NCI-H146 (cell line): ENCODE measurements around the gene MED27.

ENCODE experiments used
- DNase-seq: peaks from one replicate; lab custom pipeline; 2025; lab: John Stamatoyannopoulos, UW

The MED27 gene

GRCh38 chr9:131965841-131966240 lies 113.8 kb downstream of the MED27 start:
- no peak for DNase-seq

GRCh38 chr9:131965103-131965502 lies 114.6 kb downstream of the MED27 start:
- DNase-seq, result no peak

GRCh38 chr9:131963072-131964030 lies 116.3 kb downstream of the MED27 start:
- DNase-seq, result peak; percentile 23

- DNase-seq, result no peak
Measured at GRCh38 chr9:131961496-131961880, 118.2 kb downstream of the MED27 start.

GRCh38 chr9:131960851-131961495 lies 118.7 kb downstream of the MED27 start:
- DNase-seq, result peak; percentile 67

GRCh38 chr9:131960311-131960710 lies 119.4 kb downstream of the MED27 start:
- DNase-seq, result no peak

- DNase-seq, result no peak
Measured at GRCh38 chr9:131959887-131960286, 119.8 kb downstream of the MED27 start.

GRCh38 chr9:131959056-131959455 lies 120.6 kb downstream of the MED27 start:
- no peak for DNase-seq

GRCh38 chr9:131954299-131954698 lies 125.4 kb downstream of the MED27 start:
- DNase-seq, result peak; percentile 26

GRCh38 chr9:131951905-131952304 lies 127.8 kb downstream of the MED27 start:
- no peak for DNase-seq

GRCh38 chr9:131951155-131951554 lies 128.5 kb downstream of the MED27 start:
- no peak for DNase-seq

- DNase-seq, result no peak
Measured at GRCh38 chr9:131950487-131950886, 129.2 kb downstream of the MED27 start.

- DNase-seq, result no peak
Measured at GRCh38 chr9:131946180-131946579, 133.5 kb downstream of the MED27 start.

- DNase-seq, result peak; percentile 4
Measured at GRCh38 chr9:131943351-131943841, 136.3 kb downstream of the MED27 start.

- no peak for DNase-seq
Measured at GRCh38 chr9:131942146-131942720, 137.4 kb downstream of the MED27 start.

GRCh38 chr9:131937451-131937850 lies 142.2 kb downstream of the MED27 start:
- no peak for DNase-seq

- DNase-seq, result no peak
Measured at GRCh38 chr9:131936929-131937328, 142.7 kb downstream of the MED27 start.

- no peak for DNase-seq
Measured at GRCh38 chr9:131934673-131935072, 145.0 kb downstream of the MED27 start.

GRCh38 chr9:131927091-131927490 lies 152.6 kb downstream of the MED27 start:
- DNase-seq, result no peak

- DNase-seq, result no peak
Measured at GRCh38 chr9:131926360-131926922, 153.2 kb downstream of the MED27 start.

GRCh38 chr9:131925677-131926177 lies 153.9 kb downstream of the MED27 start:
- DNase-seq, result no peak

- DNase-seq, result no peak
Measured at GRCh38 chr9:131923766-131924165, 155.9 kb downstream of the MED27 start.
